Measurements from ENCODE around the gene THAP4. TPM values are rescaled to one million over a fixed set of nuclear protein-coding genes. Genes with fewer than 3 reads are reported as not detected.

Gene THAP4
- total and polyA plus RNA-seq, 2 of the 13 experiments (the other 11 are each of a cell fraction or from before 2014, with no cell fraction given), result 59.7 to 75.7 TPM

GRCh38 chr2:241675885-241676284 is 38.9 kb upstream of the THAP4 start:
- 96% methylated on average over 7 of the region's 17 CpGs for WGBS (ENCODE audit: low lambda C conversion rate)
- FAIRE-seq (no peak), DNase-seq (ENCODE audit: low spot score) (no peak), ATAC-seq (peak; percentile 6)
- no peak overlapping the region for H3K4me3 ChIP-seq (replicated peaks in 1 of 3; ENCODE audit: insufficient read depth in 1 of 3, low read depth in 2 of 3, low read length in 3 of 3)
- no peaks in the 10 kb centered on the region for H3K27me3 ChIP-seq (ENCODE audit: control insufficient read depth in 1 of 2, insufficient read depth in 2 of 2, low read length in 2 of 2)
- no peak overlapping the region for H2AFZ ChIP-seq (ENCODE audit: low read length)
- H4K20me1 ChIP-seq (ENCODE audit: insufficient read depth, low read length), result no peaks in the 10 kb centered on the region
- intact Hi-C loops (cut with micrococcal nuclease; ENCODE audit: unreplicated experiment), result no loop called here
- H3K4me1 ChIP-seq (ENCODE audit: insufficient read depth, low read length), result no peaks in the 10 kb centered on the region
- no peak overlapping the region for H3K27ac ChIP-seq (ENCODE audit: extremely low read length, insufficient read depth, low read length)
- ChIA-PET POLR2A (interaction anchor here (1.4 kb wide), 1 partner anchor 11 kb away, joined by 7 read pairs; the partner anchor contains the start of gene DTYMK), CTCF (ENCODE audit: low intra/inter-chr PET ratio, low total read pairs) (no interaction called here)
- peak; percentile 88 for TF ChIP-seq ZBTB33 (CRISPR knock-in tag; IDR thresholded peaks at IDR 0.05)
- TF ChIP-seq TOE1 (CRISPR knock-in tag; IDR thresholded peaks at IDR 0.05), result no peak
- TF ChIP-seq POLR2AphosphoS5 (IDR thresholded peaks at IDR 0.05; ENCODE audit: low read depth, low read length), result 0 out of 2 replicates have a peak, but pooled peaks have one; percentile 1
- no peak for TF ChIP-seq NKX3-1 (CRISPR knock-in tag; IDR thresholded peaks at IDR 0.05)
- TF ChIP-seq, protein P1, sequence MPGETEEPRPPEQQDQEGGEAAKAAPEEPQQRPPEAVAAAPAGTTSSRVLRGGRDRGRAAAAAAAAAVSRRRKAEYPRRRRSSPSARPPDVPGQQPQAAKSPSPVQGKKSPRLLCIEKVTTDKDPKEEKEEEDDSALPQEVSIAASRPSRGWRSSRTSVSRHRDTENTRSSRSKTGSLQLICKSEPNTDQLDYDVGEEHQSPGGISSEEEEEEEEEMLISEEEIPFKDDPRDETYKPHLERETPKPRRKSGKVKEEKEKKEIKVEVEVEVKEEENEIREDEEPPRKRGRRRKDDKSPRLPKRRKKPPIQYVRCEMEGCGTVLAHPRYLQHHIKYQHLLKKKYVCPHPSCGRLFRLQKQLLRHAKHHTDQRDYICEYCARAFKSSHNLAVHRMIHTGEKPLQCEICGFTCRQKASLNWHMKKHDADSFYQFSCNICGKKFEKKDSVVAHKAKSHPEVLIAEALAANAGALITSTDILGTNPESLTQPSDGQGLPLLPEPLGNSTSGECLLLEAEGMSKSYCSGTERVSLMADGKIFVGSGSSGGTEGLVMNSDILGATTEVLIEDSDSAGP (CRISPR knock-in tag; IDR thresholded peaks at IDR 0.05; ENCODE audit: borderline replicate concordance), result 0 out of 2 replicates have a peak, but pooled peaks have one; percentile 14
- 0 out of 2 replicates have a peak, but pooled peaks have one; percentile 6 for TF ChIP-seq NRL (CRISPR knock-in tag; IDR thresholded peaks at IDR 0.05; ENCODE audit: borderline replicate concordance)
- TF ChIP-seq ZNF558 (CRISPR knock-in tag; IDR thresholded peaks at IDR 0.05; ENCODE audit: borderline replicate concordance), result no peak
- TF ChIP-seq ZNF577 (CRISPR knock-in tag; IDR thresholded peaks at IDR 0.05; ENCODE audit: borderline replicate concordance, low read depth), result no peak
- TF ChIP-seq, protein P2, sequence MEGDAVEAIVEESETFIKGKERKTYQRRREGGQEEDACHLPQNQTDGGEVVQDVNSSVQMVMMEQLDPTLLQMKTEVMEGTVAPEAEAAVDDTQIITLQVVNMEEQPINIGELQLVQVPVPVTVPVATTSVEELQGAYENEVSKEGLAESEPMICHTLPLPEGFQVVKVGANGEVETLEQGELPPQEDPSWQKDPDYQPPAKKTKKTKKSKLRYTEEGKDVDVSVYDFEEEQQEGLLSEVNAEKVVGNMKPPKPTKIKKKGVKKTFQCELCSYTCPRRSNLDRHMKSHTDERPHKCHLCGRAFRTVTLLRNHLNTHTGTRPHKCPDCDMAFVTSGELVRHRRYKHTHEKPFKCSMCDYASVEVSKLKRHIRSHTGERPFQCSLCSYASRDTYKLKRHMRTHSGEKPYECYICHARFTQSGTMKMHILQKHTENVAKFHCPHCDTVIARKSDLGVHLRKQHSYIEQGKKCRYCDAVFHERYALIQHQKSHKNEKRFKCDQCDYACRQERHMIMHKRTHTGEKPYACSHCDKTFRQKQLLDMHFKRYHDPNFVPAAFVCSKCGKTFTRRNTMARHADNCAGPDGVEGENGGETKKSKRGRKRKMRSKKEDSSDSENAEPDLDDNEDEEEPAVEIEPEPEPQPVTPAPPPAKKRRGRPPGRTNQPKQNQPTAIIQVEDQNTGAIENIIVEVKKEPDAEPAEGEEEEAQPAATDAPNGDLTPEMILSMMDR (CRISPR knock-in tag; IDR thresholded peaks at IDR 0.05), result 0 out of 2 replicates have a peak, but pooled peaks have one; percentile 7
- peak; percentile 24; the same call in 1 of the 2 replicates for TF ChIP-seq SSRP1 (CRISPR knock-in tag; IDR thresholded peaks at IDR 0.05)
- peak; percentile 70 for TF ChIP-seq AGO2 (optimal IDR thresholded peaks at IDR 0.05; ENCODE audit: low read depth, low read length)
- TF ChIP-seq MIER3 (CRISPR knock-in tag; IDR thresholded peaks at IDR 0.05; ENCODE audit: borderline replicate concordance), result no peak
- 0 out of 2 replicates have a peak, but pooled peaks have one; percentile 32 for TF ChIP-seq MXD1 (CRISPR knock-in tag; IDR thresholded peaks at IDR 0.05)
- TF ChIP-seq, protein P3, sequence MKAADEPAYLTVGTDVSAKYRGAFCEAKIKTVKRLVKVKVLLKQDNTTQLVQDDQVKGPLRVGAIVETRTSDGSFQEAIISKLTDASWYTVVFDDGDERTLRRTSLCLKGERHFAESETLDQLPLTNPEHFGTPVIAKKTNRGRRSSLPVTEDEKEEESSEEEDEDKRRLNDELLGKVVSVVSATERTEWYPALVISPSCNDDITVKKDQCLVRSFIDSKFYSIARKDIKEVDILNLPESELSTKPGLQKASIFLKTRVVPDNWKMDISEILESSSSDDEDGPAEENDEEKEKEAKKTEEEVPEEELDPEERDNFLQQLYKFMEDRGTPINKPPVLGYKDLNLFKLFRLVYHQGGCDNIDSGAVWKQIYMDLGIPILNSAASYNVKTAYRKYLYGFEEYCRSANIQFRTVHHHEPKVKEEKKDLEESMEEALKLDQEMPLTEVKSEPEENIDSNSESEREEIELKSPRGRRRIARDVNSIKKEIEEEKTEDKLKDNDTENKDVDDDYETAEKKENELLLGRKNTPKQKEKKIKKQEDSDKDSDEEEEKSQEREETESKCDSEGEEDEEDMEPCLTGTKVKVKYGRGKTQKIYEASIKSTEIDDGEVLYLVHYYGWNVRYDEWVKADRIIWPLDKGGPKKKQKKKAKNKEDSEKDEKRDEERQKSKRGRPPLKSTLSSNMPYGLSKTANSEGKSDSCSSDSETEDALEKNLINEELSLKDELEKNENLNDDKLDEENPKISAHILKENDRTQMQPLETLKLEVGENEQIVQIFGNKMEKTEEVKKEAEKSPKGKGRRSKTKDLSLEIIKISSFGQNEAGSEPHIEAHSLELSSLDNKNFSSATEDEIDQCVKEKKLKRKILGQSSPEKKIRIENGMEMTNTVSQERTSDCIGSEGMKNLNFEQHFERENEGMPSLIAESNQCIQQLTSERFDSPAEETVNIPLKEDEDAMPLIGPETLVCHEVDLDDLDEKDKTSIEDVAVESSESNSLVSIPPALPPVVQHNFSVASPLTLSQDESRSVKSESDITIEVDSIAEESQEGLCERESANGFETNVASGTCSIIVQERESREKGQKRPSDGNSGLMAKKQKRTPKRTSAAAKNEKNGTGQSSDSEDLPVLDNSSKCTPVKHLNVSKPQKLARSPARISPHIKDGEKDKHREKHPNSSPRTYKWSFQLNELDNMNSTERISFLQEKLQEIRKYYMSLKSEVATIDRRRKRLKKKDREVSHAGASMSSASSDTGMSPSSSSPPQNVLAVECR (CRISPR knock-in tag; IDR thresholded peaks at IDR 0.05; ENCODE audit: borderline replicate concordance), result no peak
- H3K79me2 ChIP-seq (ENCODE audit: insufficient read depth, low read length), result no peaks in the 10 kb centered on the region
- BruUV-seq (replicated peaks), result no TSS peak
- H3K36me3 ChIP-seq (replicated peaks in 1 of 2; ENCODE audit: control insufficient read depth in 1 of 2, insufficient read depth in 2 of 2, low read length in 2 of 2), result peaks cover 35 to 69% of the 10 kb centered on the region in 2 experiments
- no peak overlapping the region for H3K4me2 ChIP-seq (ENCODE audit: low read depth, low read length)
- in situ Hi-C loops (cut with HindIII; ENCODE audit: extremely low pct_ligation_motif_present, low pct_unique_long_range_greater_than_20kb), result no loop called here
- no peaks in the 10 kb centered on the region for H3K9me3 ChIP-seq (ENCODE audit: low read length)
- H3K9ac ChIP-seq (ENCODE audit: insufficient read depth, low read depth, low read length), result no peak overlapping the region
